Thoracic aorta (tissue), 2 donors: ENCODE measurements around the gene MCM5. TPM values are rescaled to one million over a fixed set of nuclear protein-coding genes. Genes with fewer than 3 reads are reported as not detected.

Experiments
- ATAC-seq: fragments of 150-250 bp; one replicate; pipeline ENCODE4 v1.8.0; 2017; ENCODE audit warnings: low read depth; ENCODE audit not compliant: insufficient number of reproducible peaks, low FRiP score
- DNase-seq: peaks from one replicate; pipeline ENCODE4 v3.0.0-alpha.2; 2020; ENCODE audit warnings: low spot score
- H3K27ac ChIP-seq, 2 donors: fragments of 200-600 bp; sonication (generic); 1 replicate in 1 of 2; 2 replicates in 1 of 2; pipeline ENCODE4 v1.5.1; 2016; ENCODE audit warnings: mild to moderate bottlenecking in 2 of 2, moderate library complexity in 2 of 2
- H3K27me3 ChIP-seq: fragments of 200-600 bp; sonication (generic); replicated peaks from 2 replicates; pipeline ENCODE4 v1.6.0; 2016; ENCODE audit warnings: mild to moderate bottlenecking; ENCODE audit not compliant: insufficient read depth
- H3K36me3 ChIP-seq: fragments of 200-600 bp; sonication (generic); one replicate; pipeline ENCODE4 v1.5.1; 2016
- H3K4me1 ChIP-seq, 2 donors: fragments of 200-600 bp; sonication (generic); 1 replicate in 1 of 2; 2 replicates in 1 of 2; pipeline versions ENCODE4 v1.5.1 to v1.6.0; 2016; ENCODE audit warnings: low read depth in 2 of 2, mild to moderate bottlenecking in 1 of 2; ENCODE audit not compliant: control insufficient read depth in 1 of 2
- H3K4me3 ChIP-seq: fragments of 200-600 bp; sonication (generic); 2 replicates; pipeline ENCODE4 v1.5.1; 2016; ENCODE audit warnings: mild to moderate bottlenecking
- H3K9me3 ChIP-seq: fragments of 200-600 bp; sonication (generic); 2 replicates; pipeline ENCODE4 v1.5.1; 2016
- total RNA-seq, 2 donors: library from RNA; depleted of rRNA; stranded (reverse); fragments of >200 nt; gene quantifications; one replicate each; pipeline versions ENCODE4 v1.1.0 to v1.2.3, GENCODE V29; 2016
- TF ChIP-seq, protein P1 (sequence below): fragments of 200-600 bp; sonication (generic); IDR thresholded peaks from one replicate; pipeline ENCODE4 v1.5.1; 2019; ENCODE audit warnings: antibody characterized with exemption

MCM5 gene
- total RNA-seq, 2 donors from 2014 or later, result 18.1 to 53.1 TPM

DNA sequence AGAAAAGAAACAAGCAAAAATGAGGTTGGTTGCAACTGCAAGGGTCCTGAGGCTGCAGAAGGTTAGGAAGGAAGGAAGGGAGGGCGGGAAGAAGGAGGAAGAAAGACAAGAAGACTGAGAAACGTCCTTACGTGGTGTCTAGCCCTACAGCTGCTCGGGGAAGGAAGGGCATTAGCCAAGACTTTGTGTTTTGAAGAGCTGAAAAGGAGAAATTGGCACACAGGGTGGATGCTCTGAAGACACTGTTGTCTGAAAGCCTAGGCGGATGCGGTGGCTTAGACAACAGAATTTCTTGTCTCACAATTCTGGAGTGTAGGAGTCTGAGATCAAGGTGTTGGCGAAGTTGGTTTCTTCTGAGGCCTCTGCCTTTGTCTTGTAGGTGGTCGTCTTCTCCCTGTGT is 60.7 kb downstream of the MCM5 start:
- no peak overlapping the region for H3K4me3 ChIP-seq
- H3K4me1 ChIP-seq, result no peaks in the 10 kb centered on the region
- no peak overlapping the region for H3K27ac ChIP-seq
- no peaks in the 10 kb centered on the region for H3K36me3 ChIP-seq
- TF ChIP-seq, protein P1, sequence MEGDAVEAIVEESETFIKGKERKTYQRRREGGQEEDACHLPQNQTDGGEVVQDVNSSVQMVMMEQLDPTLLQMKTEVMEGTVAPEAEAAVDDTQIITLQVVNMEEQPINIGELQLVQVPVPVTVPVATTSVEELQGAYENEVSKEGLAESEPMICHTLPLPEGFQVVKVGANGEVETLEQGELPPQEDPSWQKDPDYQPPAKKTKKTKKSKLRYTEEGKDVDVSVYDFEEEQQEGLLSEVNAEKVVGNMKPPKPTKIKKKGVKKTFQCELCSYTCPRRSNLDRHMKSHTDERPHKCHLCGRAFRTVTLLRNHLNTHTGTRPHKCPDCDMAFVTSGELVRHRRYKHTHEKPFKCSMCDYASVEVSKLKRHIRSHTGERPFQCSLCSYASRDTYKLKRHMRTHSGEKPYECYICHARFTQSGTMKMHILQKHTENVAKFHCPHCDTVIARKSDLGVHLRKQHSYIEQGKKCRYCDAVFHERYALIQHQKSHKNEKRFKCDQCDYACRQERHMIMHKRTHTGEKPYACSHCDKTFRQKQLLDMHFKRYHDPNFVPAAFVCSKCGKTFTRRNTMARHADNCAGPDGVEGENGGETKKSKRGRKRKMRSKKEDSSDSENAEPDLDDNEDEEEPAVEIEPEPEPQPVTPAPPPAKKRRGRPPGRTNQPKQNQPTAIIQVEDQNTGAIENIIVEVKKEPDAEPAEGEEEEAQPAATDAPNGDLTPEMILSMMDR, result no peak
- no peaks in the 10 kb centered on the region for H3K27me3 ChIP-seq
- ATAC-seq (no peak), DNase-seq (no peak)
- no peaks in the 10 kb centered on the region for H3K9me3 ChIP-seq

DNA sequence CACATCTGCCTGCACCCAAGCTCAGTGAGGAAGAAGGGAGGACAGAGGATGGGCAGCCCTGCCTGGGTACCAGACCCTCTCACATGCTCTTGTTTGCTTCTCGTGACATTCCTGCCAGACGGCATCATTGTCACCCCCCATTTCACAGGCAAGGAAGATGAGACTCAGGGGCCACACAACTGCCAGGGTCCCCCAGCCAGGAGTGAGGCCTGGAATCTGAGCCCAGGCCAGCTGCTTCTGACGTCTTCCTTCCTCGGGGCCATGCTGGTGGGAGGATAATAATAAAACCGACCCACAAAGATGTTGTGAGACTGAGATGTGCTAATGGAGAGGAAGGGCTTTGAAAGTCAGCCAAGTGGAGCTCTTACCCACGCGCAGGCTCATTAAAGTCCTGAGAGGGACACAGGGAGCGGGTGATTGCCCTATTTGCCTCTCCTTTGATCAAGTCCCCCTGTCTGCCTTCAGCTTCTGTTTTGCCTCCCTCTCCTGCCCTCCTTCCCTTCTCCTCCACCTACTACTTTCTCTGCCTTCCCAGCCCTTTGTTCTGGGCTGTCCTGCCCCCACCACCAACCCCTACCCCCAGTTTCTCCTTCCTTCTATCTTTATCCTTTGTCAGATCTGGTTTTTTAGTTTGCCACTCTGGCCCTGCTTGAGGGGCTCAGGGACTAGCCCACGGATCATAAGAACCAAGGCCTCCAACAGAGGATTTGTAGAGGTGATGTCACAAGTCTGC is 62.7 kb downstream of the MCM5 start:
- H3K9me3 ChIP-seq, result no peaks in the 10 kb centered on the region
- H3K4me3 ChIP-seq, result no peak overlapping the region
- TF ChIP-seq, protein P1, result no peak
- DNase-seq, result no peak
- ATAC-seq, result no peak
- no peaks in the 10 kb centered on the region for H3K27me3 ChIP-seq
- peaks cover 2 to 5% of the 10 kb centered on the region in 2 donors for H3K4me1 ChIP-seq
- H3K36me3 ChIP-seq, result no peaks in the 10 kb centered on the region
- no peak overlapping the region for H3K27ac ChIP-seq

DNA sequence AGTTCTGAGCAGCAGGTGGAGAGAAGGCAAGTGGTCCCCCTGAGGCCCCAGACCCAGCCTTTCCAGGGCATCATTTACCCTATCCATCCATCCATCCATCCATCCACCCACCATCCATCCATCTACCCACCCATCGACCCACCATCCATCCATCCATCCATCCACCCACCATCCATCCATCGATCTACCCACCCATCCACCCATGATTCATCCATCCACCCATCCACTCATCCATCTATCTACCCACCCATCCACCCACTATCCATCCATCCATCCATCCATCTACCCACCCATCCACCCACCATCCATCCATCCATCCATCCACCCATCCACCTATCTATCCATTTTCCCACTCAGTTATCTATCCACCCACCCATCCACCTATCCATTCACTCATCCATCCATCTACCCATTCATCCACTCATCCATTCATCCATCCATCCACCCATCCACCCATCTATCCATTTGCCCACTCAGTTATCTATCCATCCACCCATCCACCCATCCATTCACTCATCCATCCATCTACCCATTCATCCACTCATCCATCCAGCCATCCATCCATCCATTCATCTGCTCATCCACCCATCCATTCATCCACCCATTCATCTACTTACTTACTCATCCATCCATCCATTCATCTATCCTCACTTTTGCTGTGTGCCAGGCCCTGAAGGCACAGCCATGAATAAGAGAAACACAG is 63.4 kb downstream of the MCM5 start:
- TF ChIP-seq, protein P1, result no peak
- Histone ChIP-seq H3K4me1 (peaks cover 9 to 12% of the 10 kb centered on the region in 2 donors), H3K4me3 (no peak overlapping the region), H3K27me3 (no peaks in the 10 kb centered on the region), H3K9me3 (no peaks in the 10 kb centered on the region), H3K27ac (no peak overlapping the region), H3K36me3 (no peaks in the 10 kb centered on the region)
- ATAC-seq, result no peak
- no peak for DNase-seq

DNA sequence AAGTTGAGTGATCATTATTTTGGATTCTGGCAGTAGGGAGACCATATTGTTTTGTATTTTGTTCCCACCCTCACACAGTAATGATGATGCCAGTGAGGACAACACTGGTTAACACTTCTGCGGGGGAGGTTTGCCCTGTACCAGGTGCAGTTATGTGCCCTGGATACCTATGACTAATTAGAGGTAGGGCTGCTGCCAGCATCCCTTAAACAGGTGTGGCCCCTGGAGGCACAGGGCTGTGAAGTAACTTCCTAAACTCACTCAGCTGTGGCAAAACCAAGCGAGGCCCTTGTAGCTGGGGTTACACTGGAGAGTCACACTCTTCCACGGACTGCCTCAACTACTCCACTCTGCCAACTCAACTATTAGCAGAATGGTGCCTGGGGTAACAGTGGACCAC is 64.5 kb downstream of the MCM5 start:
- ATAC-seq, result no peak
- TF ChIP-seq, protein P1, result no peak
- no peak for DNase-seq
- Histone ChIP-seq H3K27me3 (no peaks in the 10 kb centered on the region), H3K4me1 (peaks cover 14 to 21% of the 10 kb centered on the region in 2 donors), H3K27ac (no peak overlapping the region), H3K36me3 (no peaks in the 10 kb centered on the region), H3K9me3 (no peaks in the 10 kb centered on the region), H3K4me3 (no peak overlapping the region)

DNA sequence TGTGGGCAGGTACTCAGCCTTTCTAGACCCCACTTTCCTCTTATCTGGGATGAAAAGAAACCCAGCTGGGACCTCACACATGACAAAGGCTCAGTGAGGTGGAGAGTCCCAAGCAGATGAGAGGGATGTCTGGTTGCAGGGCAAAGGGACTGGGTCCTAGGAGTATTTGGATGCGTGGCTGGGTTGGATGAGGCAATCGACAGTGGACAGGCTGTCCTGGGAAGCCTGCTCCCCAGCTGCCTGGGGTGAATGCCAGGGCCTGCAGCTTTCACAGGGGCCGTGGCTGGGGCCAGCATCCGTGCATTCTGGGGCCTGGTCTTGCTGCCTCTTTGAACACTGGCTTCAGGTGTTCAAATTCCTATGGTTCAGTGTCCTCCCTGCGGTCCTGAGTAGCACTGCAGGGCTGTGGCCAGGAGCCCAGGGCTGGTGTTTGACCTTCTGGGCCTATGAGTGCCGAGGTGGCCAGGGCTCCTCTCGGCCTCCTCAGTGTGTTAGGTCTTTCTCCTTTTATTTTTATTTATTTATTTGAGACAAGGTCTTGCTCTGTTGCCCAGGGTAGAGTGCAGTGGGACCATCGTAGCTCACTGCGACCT is 65.3 kb downstream of the MCM5 start:
- Histone ChIP-seq H3K4me3 (no peak overlapping the region), H3K27me3 (no peaks in the 10 kb centered on the region), H3K9me3 (no peaks in the 10 kb centered on the region), H3K4me1 (peaks cover 14 to 21% of the 10 kb centered on the region in 2 donors), H3K27ac (no peak overlapping the region), H3K36me3 (no peaks in the 10 kb centered on the region)
- no peak for ATAC-seq
- no peak for DNase-seq
- TF ChIP-seq, protein P1, result no peak
